Measurements from ENCODE around the gene NDUFB10. TPM values are rescaled to one million over a fixed set of nuclear protein-coding genes. Genes with fewer than 3 reads are reported as not detected.

The NDUFB10 gene
- total and polyA plus RNA-seq, 10 of the 15 experiments (the other 5 are each of a cell fraction or from before 2014, with no cell fraction given) = 52.2 to 319 (median 130) TPM

GRCh38 chr16:1964506-1965395, 5.4 kb downstream of the NDUFB10 start, which contains the start of gene RPS2 (continued):
- TF ChIP-seq USF1 (IDR thresholded peaks at IDR 0.05; ENCODE audit: borderline replicate concordance, extremely low read length, insufficient read depth, low read depth, low read length) = no peak
- TF ChIP-seq CHD1 (IDR thresholded peaks at IDR 0.05; ENCODE audit: low read depth, low read length) = no peak
- peak; percentile 80 for TF ChIP-seq BRCA1 (IDR thresholded peaks at IDR 0.05; ENCODE audit: low read depth, low read length)
- TF ChIP-seq TCF12 (IDR thresholded peaks at IDR 0.05; ENCODE audit: low read depth, low read length) = peak; percentile 66

GRCh38 chr16:1965396-1966001, 6.2 kb downstream of the NDUFB10 start:
- no peak for FAIRE-seq

More at GRCh38 chr16:1965396-1966001, 6.2 kb downstream of the NDUFB10 start:
- Histone ChIP-seq H4K20me1 (ENCODE audit: control insufficient read depth, insufficient read depth) (peaks cover 6% of the 10 kb centered on the region; the same call in 1 of the 2 replicates), H2AFZ (ENCODE audit: control insufficient read depth, low read depth, low read length) (peak overlapping the region; percentile 72; the same call in 1 of the 2 replicates), H3K4me1 (ENCODE audit: control insufficient read depth, insufficient read depth, low read length) (peaks cover 17% of the 10 kb centered on the region), H3K36me3 (ENCODE audit: control insufficient read depth in 2 of 2, insufficient read depth in 2 of 2, low read length in 1 of 2) (peaks cover 11 to 13% of the 10 kb centered on the region in 2 experiments; a peak in 3 of 4 replicates), H3K4me3 (peak overlapping the region; percentile 83), H3K27me3 (replicated peaks in 1 of 2; ENCODE audit: control insufficient read depth in 2 of 2, insufficient read depth in 2 of 2, low read length in 1 of 2) (no peaks in the 10 kb centered on the region), H3K9me3 (replicated peaks; ENCODE audit: control insufficient read depth, insufficient read depth, low read length) (no peaks in the 10 kb centered on the region), H3K9ac (ENCODE audit: control insufficient read depth, insufficient read depth, low read length) (peak overlapping the region; percentile 97), H3K4me2 (ENCODE audit: control insufficient read depth, insufficient read depth) (peak overlapping the region; percentile 97), H3K79me2 (ENCODE audit: control insufficient read depth, insufficient read depth, low read length) (peaks cover 54% of the 10 kb centered on the region), H3K27ac (ENCODE audit: control insufficient read depth, insufficient read depth) (peak overlapping the region; percentile 88)
- ATAC-seq (no peak), DNase-seq (ENCODE audit: low read depth, low spot score) (no peak)
- TSS peak; percentile 87 for BruUV-seq (replicated peaks)
- POLR2A ChIA-PET = interaction anchor here (0.8 to 3.3 kb wide), 14 partner anchors 9 to 190 kb away, joined by 3 to 25 read pairs (median 8); partner anchors contain the start of genes MSRB1, NOXO1, NUBP2 and SPSB3
- TF ChIP-seq TBL1XR1 (IDR thresholded peaks at IDR 0.05; ENCODE audit: low read depth, low read length) = no peak
- no peak for TF ChIP-seq MAX (IDR thresholded peaks at IDR 0.05; ENCODE audit: low read depth, low read length)
- TF ChIP-seq BACH1 (IDR thresholded peaks at IDR 0.05; ENCODE audit: borderline replicate concordance) = 0 out of 2 replicates have a peak, but pooled peaks have one; percentile 26
- TF ChIP-seq WRNIP1 (IDR thresholded peaks at IDR 0.05; ENCODE audit: borderline replicate concordance, low read depth, low read length) = 0 out of 2 replicates have a peak, but pooled peaks have one; percentile 71
- peak; percentile 1; the same call in 1 of the 2 replicates for TF ChIP-seq POLR2AphosphoS5 (IDR thresholded peaks at IDR 0.05; ENCODE audit: low read length)
- TF ChIP-seq EGR1 (IDR thresholded peaks at IDR 0.05; ENCODE audit: borderline replicate concordance in 1 of 2, low read depth in 2 of 2, low read length in 2 of 2) = 0 out of 3 replicates have a peak, but pooled peaks of 1 of the 2 experiments have one; percentile 21
- TF ChIP-seq ZBTB33 (IDR thresholded peaks at IDR 0.05) = no peak
- no peak for TF ChIP-seq IRF3 (IDR thresholded peaks at IDR 0.05)
- TF ChIP-seq POLR2A (IDR thresholded peaks at IDR 0.05; ENCODE audit: low read depth, low read length) = 0 out of 2 replicates have a peak, but pooled peaks have one; percentile 49
- TF ChIP-seq GATAD2B (conservative IDR thresholded peaks at IDR 0.05; ENCODE audit: low read depth) = 0 out of 2 replicates have a peak, but pooled peaks have one; percentile 15
- SMC1A ChIA-PET (ENCODE audit: uncharacterized antibody, unreplicated experiment) = interaction anchor here (1.0 kb wide), 1 partner anchor 16 kb away, joined by 7 read pairs; the partner anchor contains the start of gene NOXO1
- WGBS (ENCODE audit: insufficient coverage, insufficient replicate concordance, low lambda C conversion rate, missing lambda C conversion rate) = 9% methylated on average over 24 of the region's 24 CpGs
- intact Hi-C loops (cut with micrococcal nuclease; ENCODE audit: unreplicated experiment) = no loop called here
- in situ Hi-C loops (cut with MboI) = no loop called here
- CTCF ChIA-PET = interaction anchor here (0.6 to 1.4 kb wide), 4 partner anchors 16 to 187 kb away, joined by 3 to 5 read pairs (median 4); partner anchors contain the start of gene NOXO1
- RAD21 ChIA-PET (ENCODE audit: unreplicated experiment) = interaction anchor here (1.0 to 1.9 kb wide), 5 partner anchors 16 to 190 kb away, joined by 3 to 7 read pairs (median 4); partner anchors contain the start of genes NOXO1, NUBP2, SPSB3 and TRAF7

All from GM12878 (cell line).